ENCODE measurements around the gene MT1A. TPM values are rescaled to one million over a fixed set of nuclear protein-coding genes. Genes with fewer than 3 reads are reported as not detected.

Gene MT1A
- total and polyA plus RNA-seq, 2 donors (not counting 3 experiments of a cell fraction or from before 2014, with no cell fraction given): 6.5 to 8.4 TPM

DNA sequence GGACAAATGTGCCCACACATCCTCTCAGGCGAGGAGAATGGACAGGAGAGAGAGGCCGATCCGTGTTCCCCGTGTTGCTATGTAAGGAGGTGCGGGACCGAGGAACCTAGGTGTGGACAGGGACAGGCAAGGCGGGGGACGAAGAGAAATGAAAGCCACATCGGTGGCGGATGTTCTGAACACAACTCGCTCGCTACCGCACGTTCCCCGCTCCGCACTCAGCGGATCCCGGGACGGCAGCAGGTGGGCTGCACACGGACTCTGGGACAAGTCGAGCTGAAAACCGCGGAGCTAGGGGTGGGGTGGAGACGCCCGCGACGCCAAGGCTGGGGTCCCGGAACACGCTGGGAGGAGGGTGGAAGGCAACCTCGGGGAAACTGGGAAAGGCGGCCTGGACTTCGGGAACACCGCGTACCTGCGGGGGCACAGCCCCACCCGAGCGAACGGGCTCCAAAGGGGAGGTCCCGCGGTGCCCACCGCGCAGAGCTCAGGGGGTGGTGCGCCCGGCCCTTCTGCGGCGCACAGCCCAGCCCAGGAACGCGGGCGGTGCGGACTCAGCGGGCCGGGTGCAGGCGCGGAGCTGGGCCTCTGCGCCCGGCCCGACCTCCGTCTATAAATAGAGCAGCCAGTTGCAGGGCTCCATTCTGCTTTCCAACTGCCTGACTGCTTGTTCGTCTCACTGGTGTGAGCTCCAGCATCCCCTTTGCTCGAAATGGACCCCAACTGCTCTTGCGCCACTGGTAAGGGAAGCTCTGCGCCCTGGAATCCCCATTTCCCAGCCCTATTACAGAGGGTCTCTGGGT is 13.1 kb upstream of the MT1A start, which contains the start of gene MT1E:
Gene MT1E (plus strand): TSS at position 642 of the 803 bp plus-strand sequence. CDS start 71 bp downstream, at position 713.
- no peaks in the 10 kb centered on the region for H3K36me3 ChIP-seq (ENCODE audit: control insufficient read depth in 2 of 2, extremely low read depth in 1 of 2, insufficient read depth in 2 of 2, low read length in 2 of 2)
- ChIA-PET POLR2A (interaction anchor here (0.6 to 3.3 kb wide), 13 partner anchors 8 to 1079 kb away, joined by 3 to 51 read pairs (median 5); partner anchors contain the start of genes MT1X and MT2A), CTCF (interaction anchor here (0.9 to 2.5 kb wide), 7 partner anchors 13 to 76 kb away, joined by 3 to 11 read pairs (median 4); partner anchors contain the start of gene MT2A)
- H3K4me3 ChIP-seq (replicated peaks in 1 of 3; ENCODE audit: insufficient read depth in 1 of 3, low read depth in 1 of 3, low read length in 3 of 3): peak within 1 kb of the TSS; percentile 21 to 74 (median 64)
- H3K9me3 ChIP-seq (replicated peaks; ENCODE audit: control insufficient read depth, insufficient read depth, low read length): no peaks in the 10 kb centered on the region
- H3K79me2 ChIP-seq (ENCODE audit: control insufficient read depth, insufficient read depth, low read length): peaks cover 12% of the 10 kb centered on the region
- no TSS peak for BruUV-seq (replicated peaks)
- intact Hi-C loops (cut with micrococcal nuclease) (loop anchor here (1.0 kb wide), 2 partner anchors 9 to 18 kb away; no protein-coding TSS in a partner anchor), dilution Hi-C loops (cut with MboI; ENCODE audit: extremely low pct_ligation_motif_present, low sequenced_read_pairs) (no loop called here)
- TF ChIP-seq GATA2 (IDR thresholded peaks at IDR 0.05; ENCODE audit: insufficient read depth, insufficient read length, low read depth, low read length) (no peak), FOS (IDR thresholded peaks at IDR 0.05; ENCODE audit: borderline replicate concordance, insufficient read depth, low read length) (no peak), POLR2A (IDR thresholded peaks at IDR 0.05; ENCODE audit: low read depth, low read length) (peak; percentile 99), EZH2 (IDR thresholded peaks at IDR 0.05; ENCODE audit: borderline replicate concordance, low read depth, low read length, severe bottlenecking) (no peak), MYC (IDR thresholded peaks at IDR 0.05; ENCODE audit: low read depth, low read length) (no peak), JUN (IDR thresholded peaks at IDR 0.05; ENCODE audit: borderline replicate concordance, insufficient read depth, insufficient read length, low read depth) (no peak), POLR2AphosphoS5 (IDR thresholded peaks at IDR 0.05; ENCODE audit: insufficient read depth, low read depth, low read length) (peak; percentile 100)
- TF ChIP-seq, protein P1, sequence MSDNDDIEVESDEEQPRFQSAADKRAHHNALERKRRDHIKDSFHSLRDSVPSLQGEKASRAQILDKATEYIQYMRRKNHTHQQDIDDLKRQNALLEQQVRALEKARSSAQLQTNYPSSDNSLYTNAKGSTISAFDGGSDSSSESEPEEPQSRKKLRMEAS (IDR thresholded peaks at IDR 0.05; ENCODE audit: insufficient read depth, insufficient read length): no peak
- TF ChIP-seq, protein P2, sequence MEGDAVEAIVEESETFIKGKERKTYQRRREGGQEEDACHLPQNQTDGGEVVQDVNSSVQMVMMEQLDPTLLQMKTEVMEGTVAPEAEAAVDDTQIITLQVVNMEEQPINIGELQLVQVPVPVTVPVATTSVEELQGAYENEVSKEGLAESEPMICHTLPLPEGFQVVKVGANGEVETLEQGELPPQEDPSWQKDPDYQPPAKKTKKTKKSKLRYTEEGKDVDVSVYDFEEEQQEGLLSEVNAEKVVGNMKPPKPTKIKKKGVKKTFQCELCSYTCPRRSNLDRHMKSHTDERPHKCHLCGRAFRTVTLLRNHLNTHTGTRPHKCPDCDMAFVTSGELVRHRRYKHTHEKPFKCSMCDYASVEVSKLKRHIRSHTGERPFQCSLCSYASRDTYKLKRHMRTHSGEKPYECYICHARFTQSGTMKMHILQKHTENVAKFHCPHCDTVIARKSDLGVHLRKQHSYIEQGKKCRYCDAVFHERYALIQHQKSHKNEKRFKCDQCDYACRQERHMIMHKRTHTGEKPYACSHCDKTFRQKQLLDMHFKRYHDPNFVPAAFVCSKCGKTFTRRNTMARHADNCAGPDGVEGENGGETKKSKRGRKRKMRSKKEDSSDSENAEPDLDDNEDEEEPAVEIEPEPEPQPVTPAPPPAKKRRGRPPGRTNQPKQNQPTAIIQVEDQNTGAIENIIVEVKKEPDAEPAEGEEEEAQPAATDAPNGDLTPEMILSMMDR (IDR thresholded peaks at IDR 0.05; ENCODE audit: extremely low read depth in 1 of 2, insufficient read depth in 1 of 2, low read depth in 1 of 2, low read length in 2 of 2): no peak
- peak within 1 kb of the TSS; percentile 68 for H3K9ac ChIP-seq (replicated peaks; ENCODE audit: extremely low read depth, insufficient read depth, low read length)
- H3K9me1 ChIP-seq (replicated peaks; ENCODE audit: control insufficient read depth, extremely low read depth, insufficient read depth, low read length): no peaks in the 10 kb centered on the region
- H3K27ac ChIP-seq (ENCODE audit: insufficient read depth, low read depth, low read length): peak within 1 kb of the TSS; percentile 61
- peak within 1 kb of the TSS; percentile 75 for H3K4me2 ChIP-seq (ENCODE audit: insufficient read depth, low read length)
- H3K4me1 ChIP-seq (ENCODE audit: control insufficient read depth, extremely low read depth, insufficient read depth, low read length): peaks cover 12% of the 10 kb centered on the region
- no peaks in the 10 kb centered on the region for H4K20me1 ChIP-seq (replicated peaks; ENCODE audit: control insufficient read depth, extremely low read depth, insufficient read depth, low read length)
- FAIRE-seq (peak; percentile 81), DNase-seq (ENCODE audit: low read depth, low spot score) (peak; percentile 54)
- peak within 1 kb of the TSS; percentile 90 for H2AFZ ChIP-seq (ENCODE audit: low read depth, low read length)
- H3K27me3 ChIP-seq (ENCODE audit: control insufficient read depth in 2 of 2, insufficient read depth in 2 of 2, low read length in 2 of 2): no peaks in the 10 kb centered on the region
